ENCODE data around the gene ZER1. TPM values are rescaled to one million over a fixed set of nuclear protein-coding genes. Genes with fewer than 3 reads are reported as not detected.

ZER1 gene
- total and polyA plus RNA-seq, 2 of the 8 experiments (the other 6 are each of a cell fraction or from before 2014, with no cell fraction given), result 20.5 to 26.6 TPM

- TF ChIP-seq CHD7 (IDR thresholded peaks at IDR 0.05; ENCODE audit: insufficient replicate concordance, low read length), result no peak
Observed at GRCh38 chr9:128732576-128732975, 39.2 kb downstream of the ZER1 start (continued).
